SU-DHL-6 (cell line): ENCODE results near the gene IFNL2.

Source experiments
- CTCF ChIP-seq: fragments of 200-600 bp; sonication (generic); IDR thresholded peaks from one replicate; pipeline ENCODE4 v1.5.1; 2017; ENCODE audit warnings: antibody characterized with exemption, mild to moderate bottlenecking, low read length, moderate library complexity; ENCODE audit not compliant: insufficient read depth, poor library complexity, severe bottlenecking
- EZH2phosphoT487 ChIP-seq: fragments of 200-600 bp; sonication (generic), shearing (Covaris generic); conservative IDR thresholded peaks from 2 replicates; pipeline ENCODE4 v1.6.1; 2018; ENCODE audit warnings: mild to moderate bottlenecking, antibody characterized with exemption, low read length, moderate library complexity, mixed read lengths

GRCh38 chr19:39293394-39293793 is 25.2 kb downstream of the IFNL2 start:
- TF ChIP-seq CTCF (no peak), EZH2phosphoT487 (no peak)
